SK-N-SH (cell line): ENCODE measurements around the gene LSP1. TPM values are rescaled to one million over a fixed set of nuclear protein-coding genes. Genes with fewer than 3 reads are reported as not detected.

Source experiments
- CTCF ChIA-PET: fragments of 300-600, 350-600 bp; formaldehyde crosslinking; extraction: SDS; loops from one replicate; lab custom pipeline; 2021; lab: Yijun Ruan, JAX
- POLR2A ChIA-PET: fragments of 350-600 bp; sonication (Branson Sonifier 250); formaldehyde crosslinking; extraction: SDS; loops from one replicate; lab custom pipeline; 2020; ENCODE audit warnings: antibody characterized with exemption, inconsistent platforms; lab: Yijun Ruan, JAX
- DNase-seq: peaks from one replicate; pipeline ENCODE4 v3.0.0; 2012
- H2AFZ ChIP-seq: fragments of 200-600 bp; sonication (generic); 2 replicates; pipeline ENCODE4 v1.8.1; 2016; ENCODE audit warnings: antibody characterized with exemption, mild to moderate bottlenecking, low read depth
- H3F3A ChIP-seq: fragments of 200-600 bp; sonication (generic); replicated peaks from 2 replicates; pipeline ENCODE3; 2016; ENCODE audit warnings: antibody characterized with exemption, mild to moderate bottlenecking; ENCODE audit not compliant: insufficient read depth
- H3K27ac ChIP-seq, 2 experiments: fragments of 200-500 bp in 1 of 2; fragments of 200-600 bp in 1 of 2; sonication (Bioruptor generic) in 1 of 2; sonication (generic), shearing (Covaris generic) in 1 of 2; 2 replicates each; pipeline versions ENCODE4 v1.5.1 to v1.6.1; 2014 to 2016; ENCODE audit warnings: low read depth in 2 of 2, inconsistent platforms in 1 of 2, low read length in 1 of 2, mild to moderate bottlenecking in 1 of 2, mixed read lengths in 1 of 2
- H3K27me3 ChIP-seq: fragments of 200-600 bp; sonication (generic), shearing (Covaris generic); 2 replicates; pipeline ENCODE4 v1.6.1; 2016; ENCODE audit warnings: mixed run types; ENCODE audit not compliant: insufficient read depth
- H3K36me3 ChIP-seq, 2 experiments: fragments of 200-500 bp in 1 of 2; fragments of 200-600 bp in 1 of 2; sonication (Bioruptor generic) in 1 of 2; sonication (generic) in 1 of 2; replicated peaks in 1 of 2; 2 replicates each; pipeline versions ENCODE3 to v1.5.1; 2014 to 2016; ENCODE audit warnings: low read length in 1 of 2, mild to moderate bottlenecking in 1 of 2; ENCODE audit not compliant: insufficient read depth in 2 of 2, control insufficient read depth in 1 of 2
- H3K4me1 ChIP-seq, 2 experiments: fragments of 200-500 bp in 1 of 2; fragments of 200-600 bp in 1 of 2; sonication (Bioruptor generic) in 1 of 2; sonication (generic), shearing (Covaris generic) in 1 of 2; 2 replicates each; pipeline versions ENCODE4 v1.5.1 to v1.6.1; 2014 to 2016; ENCODE audit warnings: low read depth in 1 of 2, low read length in 1 of 2, mixed run types in 1 of 2; ENCODE audit not compliant: insufficient read depth in 2 of 2, control insufficient read depth in 1 of 2
- H3K4me2 ChIP-seq: fragments of 200-600 bp; sonication (generic), shearing (Covaris generic); 2 replicates; pipeline ENCODE4 v1.6.1; 2017; ENCODE audit warnings: mixed run types
- H3K4me3 ChIP-seq, 2 experiments: fragments of 200-500 bp in 1 of 2; fragments of 200-600 bp in 1 of 2; sonication (Bioruptor generic) in 1 of 2; sonication (generic), shearing (Covaris generic) in 1 of 2; 2 replicates each; pipeline versions ENCODE4 v1.5.1 to v1.8.1; 2014 to 2016; ENCODE audit warnings: low read depth in 2 of 2, inconsistent platforms in 1 of 2, low read length in 1 of 2, mild to moderate bottlenecking in 1 of 2, mixed read lengths in 1 of 2, moderate library complexity in 1 of 2
- H3K79me2 ChIP-seq: fragments of 200-600 bp; sonication (generic); 2 replicates; pipeline ENCODE4 v1.8.1; 2017; ENCODE audit warnings: mild to moderate bottlenecking; ENCODE audit not compliant: insufficient read depth
- H3K9ac ChIP-seq: fragments of 200-600 bp; sonication (generic); 2 replicates; pipeline ENCODE4 v1.6.1; 2017; ENCODE audit warnings: mixed run types
- H3K9me2 ChIP-seq: fragments of 200-600 bp; sonication (generic); 2 replicates; pipeline ENCODE4 v1.6.1; 2017; ENCODE audit warnings: mixed run types
- H3K9me3 ChIP-seq: fragments of 200-600 bp; sonication (generic); 2 replicates; pipeline ENCODE4 v1.6.1; 2017; ENCODE audit warnings: mixed run types, mild to moderate bottlenecking, moderate library complexity
- H4K20me1 ChIP-seq: fragments of 200-600 bp; sonication (generic); 2 replicates; pipeline ENCODE4 v1.6.1; 2017; ENCODE audit warnings: mild to moderate bottlenecking, mixed run types; ENCODE audit not compliant: insufficient read depth
- CHD2 ChIP-seq: fragments of 150-350 bp; IDR thresholded peaks from 2 replicates; pipeline ENCODE4 v1.6.1; 2018; ENCODE audit warnings: low read length; ENCODE audit not compliant: partially characterized antibody
- CTCF ChIP-seq: fragments of 200-600 bp; sonication (generic); IDR thresholded peaks from 2 replicates; pipeline ENCODE4 v1.6.1; 2017; ENCODE audit warnings: antibody characterized with exemption, mild to moderate bottlenecking, moderate library complexity
- ELF1 ChIP-seq: IDR thresholded peaks from 2 replicates; pipeline ENCODE4 v1.4.0; 2012
- GATA2 ChIP-seq: sonication (generic); formaldehyde crosslinking; IDR thresholded peaks from 2 replicates; pipeline ENCODE4 v1.5.0; 2020; ENCODE audit warnings: mild to moderate bottlenecking, missing genetic modification reagents
- MEF2A ChIP-seq: IDR thresholded peaks from 2 replicates; pipeline ENCODE4 v1.4.0; 2012; ENCODE audit warnings: low read depth, borderline replicate concordance
- PBX3 ChIP-seq: IDR thresholded peaks from 2 replicates; pipeline ENCODE4; 2012
- POLR2AphosphoS5 ChIP-seq: IDR thresholded peaks from 2 replicates; pipeline ENCODE4 v1.6.1; 2012; ENCODE audit warnings: low read depth, low read length
- REST ChIP-seq: IDR thresholded peaks from 2 replicates; pipeline ENCODE4 v1.6.1; 2012; ENCODE audit warnings: mild to moderate bottlenecking, low read depth, low read length, moderate library complexity
- RFX5 ChIP-seq: IDR thresholded peaks from 2 replicates; pipeline ENCODE4 v1.6.1; 2012; ENCODE audit warnings: mild to moderate bottlenecking, improper control_type of control experiment, low read length
- RXRA ChIP-seq: IDR thresholded peaks from 2 replicates; pipeline ENCODE4 v1.4.0; 2012; ENCODE audit warnings: low read depth, mild to moderate bottlenecking, borderline replicate concordance
- SIN3A ChIP-seq: IDR thresholded peaks from 2 replicates; pipeline ENCODE4 v1.6.1; 2012; ENCODE audit warnings: low read depth, mild to moderate bottlenecking, low read length, moderate library complexity, borderline replicate concordance
- TCF12 ChIP-seq: IDR thresholded peaks from 2 replicates; pipeline ENCODE4 v1.4.0; 2012
- USF1 ChIP-seq: IDR thresholded peaks from 2 replicates; pipeline ENCODE4 v1.4.0; 2012; ENCODE audit warnings: low read depth, borderline replicate concordance
- YY1 ChIP-seq: IDR thresholded peaks from 2 replicates; pipeline ENCODE4 v1.4.0; 2012; ENCODE audit warnings: low read depth, mild to moderate bottlenecking
- WGBS: methylation state at CpG from one replicate; pipeline ENCODE4 v1.1.6; 2017; ENCODE audit warnings: low lambda C conversion rate; 5-methylcytosine and 5-hydroxymethylcytosine counted together
- polyA plus RNA-seq, 3 experiments: library from polyadenylated mRNA; depleted of rRNA; stranded (reverse); fragments of >200 nt; gene quantifications; 2 replicates each; pipeline ENCODE4 v1.2.3, GENCODE V29; 2012

LSP1 gene
- polyA plus RNA-seq, 1 of the 3 experiments (the other 2 are of a cell fraction): 0.38 TPM

- Histone ChIP-seq H2AFZ (no peak overlapping the region), H3K27ac (no peak overlapping the region), H3F3A (no peaks in the 10 kb centered on the region), H4K20me1 (no peaks in the 10 kb centered on the region), H3K9me2 (no peaks in the 10 kb centered on the region), H3K79me2 (no peaks in the 10 kb centered on the region), H3K27me3 (no peaks in the 10 kb centered on the region; the same call in 1 of the 2 replicates), H3K9ac (no peak overlapping the region), H3K9me3 (no peaks in the 10 kb centered on the region), H3K4me1 (no peaks in the 10 kb centered on the region), H3K4me3 (no peak overlapping the region), H3K4me2 (no peak overlapping the region), H3K36me3 (no peaks in the 10 kb centered on the region)
- no peak for TF ChIP-seq PBX3
- ChIA-PET CTCF (interaction anchor here (1.1 to 2.7 kb wide), 3 partner anchors 14 to 332 kb away, joined by 4 to 17 read pairs (median 7); no protein-coding TSS in a partner anchor), POLR2A (no interaction called here)
- DNase-seq: no peak
- no CpG with 5 or more reads among the region's 3 CpGs for WGBS
Measured at GRCh38 chr11:1819074-1819473, 33.8 kb upstream of the LSP1 start.

- no peaks in the 10 kb centered on the region for H3K27me3 ChIP-seq
- H3K9me3 ChIP-seq: no peaks in the 10 kb centered on the region
- no peak for TF ChIP-seq RXRA
- TF ChIP-seq ELF1: no peak
- TF ChIP-seq GATA2 (CRISPR knock-in tag): no peak
- TF ChIP-seq MEF2A: no peak
- TF ChIP-seq YY1: no peak
- TF ChIP-seq, all 33 proteins: peak for 0
- no peaks in the 10 kb centered on the region for H4K20me1 ChIP-seq
- POLR2A ChIA-PET: no interaction called here
- H3F3A ChIP-seq: no peaks in the 10 kb centered on the region
- no peaks in the 10 kb centered on the region for H3K79me2 ChIP-seq
- no peak for DNase-seq
- WGBS: 49% methylated on average over 14 of the region's 14 CpGs
- H3K9ac ChIP-seq: no peak overlapping the region
- H3K36me3 ChIP-seq: no peaks in the 10 kb centered on the region
- H3K4me3 ChIP-seq: no peak overlapping the region
- no peak overlapping the region for H3K27ac ChIP-seq
- CTCF ChIA-PET: interaction anchor here (0.7 to 1.6 kb wide), 2 partner anchors 12 to 127 kb away, joined by 4 to 9 read pairs; no protein-coding TSS in a partner anchor
- H3K4me1 ChIP-seq: peaks cover 0 to 2% of the 10 kb centered on the region in 2 experiments; a peak in 1 of 4 replicates
- no peak overlapping the region for H2AFZ ChIP-seq
- no peaks in the 10 kb centered on the region for H3K9me2 ChIP-seq
- H3K4me2 ChIP-seq: no peak overlapping the region
Measured at GRCh38 chr11:1820463-1821325, 32.2 kb upstream of the LSP1 start.

GRCh38 chr11:1821562-1821961 is 31.3 kb upstream of the LSP1 start:
- ChIA-PET POLR2A (no interaction called here), CTCF (interaction anchor here (1.6 to 1.8 kb wide), 3 partner anchors 11 to 169 kb away, joined by 7 to 13 read pairs (median 9); no protein-coding TSS in a partner anchor)
- Histone ChIP-seq H3F3A (no peaks in the 10 kb centered on the region), H3K9me3 (no peaks in the 10 kb centered on the region), H4K20me1 (no peaks in the 10 kb centered on the region), H3K27me3 (no peaks in the 10 kb centered on the region), H2AFZ (no peak overlapping the region), H3K4me3 (no peak overlapping the region), H3K27ac (no peak overlapping the region), H3K36me3 (no peaks in the 10 kb centered on the region), H3K9me2 (no peaks in the 10 kb centered on the region), H3K9ac (no peak overlapping the region), H3K79me2 (no peaks in the 10 kb centered on the region), H3K4me2 (no peak overlapping the region), H3K4me1 (peaks cover 0 to 10% of the 10 kb centered on the region in 2 experiments; a peak in 2 of 4 replicates)
- DNase-seq: no peak
- TF ChIP-seq USF1 (no peak), CTCF (no peak), RFX5 (no peak), TCF12 (no peak), SIN3A (no peak), POLR2AphosphoS5 (no peak), REST (no peak), CHD2 (no peak), ELF1 (no peak)
